M059J (cell line): ENCODE data around the gene TMEM218. TPM values are rescaled to one million over a fixed set of nuclear protein-coding genes. Genes with fewer than 3 reads are reported as not detected.
"Not testable (repeated sequence)": the region's sequence is repeated elsewhere in the genome, so short reads cannot be mapped to it uniquely, and the experiment has no call there.

ENCODE experiments used
- DNase-seq: peaks from one replicate; pipeline ENCODE4 v3.0.0-alpha.2; 2012; ENCODE audit warnings: low read depth
- total RNA-seq: library from RNA; depleted of rRNA; stranded (reverse); fragments of >200 nt; shearing (Covaris generic); gene quantifications from 2 replicates; pipeline ENCODE4 v1.2.3, GENCODE V29; 2014

Gene TMEM218
- total RNA-seq, 1 experiment from 2014 or later, result 32.7 TPM

DNA sequence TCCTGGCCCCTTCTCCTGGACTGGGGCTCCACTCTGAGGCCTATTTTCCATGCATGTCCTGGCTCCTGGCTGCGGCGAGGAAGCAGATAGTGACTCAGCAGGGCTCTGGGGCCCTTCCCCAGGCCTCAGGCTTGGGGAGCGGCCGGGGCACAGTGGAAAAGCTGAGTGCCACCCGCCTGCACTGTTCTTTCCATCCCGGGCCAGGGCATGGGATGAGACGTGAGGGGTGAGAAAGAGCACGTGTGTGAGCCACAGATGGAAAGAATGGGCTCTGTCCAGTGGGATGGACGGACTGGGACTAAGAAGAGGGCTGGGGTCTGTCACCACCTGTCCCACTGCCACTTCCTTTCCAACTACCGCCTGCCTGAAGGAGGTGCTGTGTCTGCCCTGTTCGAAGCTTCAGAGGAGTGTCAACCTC is 35.5 kb downstream of the TMEM218 start:
- DNase-seq, result peak; percentile 76

DNA sequence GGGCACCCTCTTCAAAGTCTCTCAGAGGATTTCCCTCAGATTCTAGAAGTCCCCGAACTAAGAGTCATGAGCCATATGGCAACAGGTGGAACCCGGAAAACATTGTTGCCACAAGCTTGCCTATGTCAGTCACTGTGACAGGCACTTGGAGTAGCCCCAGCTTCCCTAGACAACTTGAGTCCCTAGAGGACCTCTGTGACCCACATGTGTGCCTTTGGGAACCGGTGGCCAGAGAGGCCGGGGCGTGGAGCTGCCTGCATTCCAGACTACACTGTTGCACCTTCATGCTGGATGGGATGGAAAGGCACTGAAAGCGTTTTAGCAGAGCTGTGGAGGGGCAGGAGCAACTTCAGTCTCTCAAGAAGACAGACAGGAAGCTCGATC is 36.2 kb downstream of the TMEM218 start:
- DNase-seq, result no peak

DNA sequence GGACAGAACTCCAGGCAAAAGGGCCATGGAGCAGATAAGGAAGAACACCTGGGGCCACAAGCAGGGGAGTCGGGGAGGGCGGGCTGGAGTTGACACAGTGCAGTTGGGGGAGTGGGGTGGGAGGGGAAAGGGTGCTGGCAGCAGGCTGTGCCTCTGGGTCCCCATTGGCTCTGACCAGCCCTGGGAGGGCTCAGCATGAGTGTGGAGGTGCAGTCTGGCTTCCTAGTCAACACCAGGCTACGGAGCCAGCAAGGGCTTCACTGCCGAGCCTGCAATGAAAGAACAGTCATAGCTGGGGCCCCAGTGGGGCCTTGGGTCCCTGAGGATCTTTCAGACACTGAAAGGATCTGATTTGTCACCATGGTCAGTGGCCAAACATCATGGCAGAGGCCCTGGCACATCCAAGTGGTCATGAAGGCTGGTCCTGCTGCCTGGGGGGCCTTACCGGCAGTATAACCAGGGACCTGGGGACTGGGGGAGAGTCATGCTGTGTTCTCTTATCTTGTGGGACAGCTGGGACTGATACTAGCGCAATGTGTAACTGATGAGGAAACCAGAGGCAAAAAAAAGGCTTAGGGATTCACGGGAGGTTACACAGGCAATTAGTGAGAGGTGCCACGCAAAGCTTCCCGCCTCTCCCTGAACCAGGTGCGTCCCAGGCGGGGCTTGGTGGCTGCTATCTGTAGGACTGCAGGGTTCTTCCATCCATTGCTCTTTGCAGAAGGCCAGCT is 36.8 kb downstream of the TMEM218 start:
- DNase-seq, result no peak

DNA sequence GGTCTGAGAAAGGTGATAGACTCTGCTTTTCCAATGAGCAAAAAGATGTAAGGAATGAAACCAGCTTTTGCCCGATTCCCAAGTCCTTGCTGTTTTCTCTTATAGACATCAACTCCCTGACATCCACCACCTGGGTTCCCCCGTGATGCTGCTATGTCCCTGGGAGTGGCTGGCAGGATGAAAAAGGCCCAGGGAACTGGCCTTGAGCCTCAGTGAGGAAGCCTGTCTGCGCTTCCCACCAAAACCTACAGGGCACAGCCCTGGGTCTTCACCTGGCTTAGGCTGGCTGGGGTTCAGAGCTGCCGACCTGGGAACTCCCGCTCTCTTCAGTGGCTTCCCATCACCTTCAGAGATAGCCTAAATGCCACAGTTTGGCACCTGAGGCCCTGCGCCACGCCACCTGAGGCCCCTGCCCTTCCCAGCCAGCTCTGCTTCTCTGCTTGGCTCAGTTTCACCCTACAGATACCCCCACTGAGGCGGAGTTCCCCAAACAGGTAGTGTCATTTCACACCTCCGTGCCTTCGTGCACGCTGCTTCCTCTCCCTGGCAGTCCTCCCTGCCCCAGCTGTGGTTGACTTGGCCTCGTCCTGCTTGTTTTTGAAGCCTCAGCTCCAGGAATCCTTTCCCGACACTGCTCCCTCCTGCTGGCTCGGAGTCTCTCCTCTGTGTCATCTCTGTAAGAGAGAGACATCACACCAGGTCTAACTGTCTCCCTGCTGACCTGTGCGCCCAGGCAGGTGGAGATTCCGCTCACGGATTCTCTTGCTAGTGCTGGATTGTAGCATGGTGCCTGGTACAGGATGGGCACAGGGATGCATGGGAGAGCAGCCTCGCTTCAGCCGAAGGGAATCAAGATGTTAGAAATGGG is 37.6 kb downstream of the TMEM218 start:
- no peak for DNase-seq

DNA sequence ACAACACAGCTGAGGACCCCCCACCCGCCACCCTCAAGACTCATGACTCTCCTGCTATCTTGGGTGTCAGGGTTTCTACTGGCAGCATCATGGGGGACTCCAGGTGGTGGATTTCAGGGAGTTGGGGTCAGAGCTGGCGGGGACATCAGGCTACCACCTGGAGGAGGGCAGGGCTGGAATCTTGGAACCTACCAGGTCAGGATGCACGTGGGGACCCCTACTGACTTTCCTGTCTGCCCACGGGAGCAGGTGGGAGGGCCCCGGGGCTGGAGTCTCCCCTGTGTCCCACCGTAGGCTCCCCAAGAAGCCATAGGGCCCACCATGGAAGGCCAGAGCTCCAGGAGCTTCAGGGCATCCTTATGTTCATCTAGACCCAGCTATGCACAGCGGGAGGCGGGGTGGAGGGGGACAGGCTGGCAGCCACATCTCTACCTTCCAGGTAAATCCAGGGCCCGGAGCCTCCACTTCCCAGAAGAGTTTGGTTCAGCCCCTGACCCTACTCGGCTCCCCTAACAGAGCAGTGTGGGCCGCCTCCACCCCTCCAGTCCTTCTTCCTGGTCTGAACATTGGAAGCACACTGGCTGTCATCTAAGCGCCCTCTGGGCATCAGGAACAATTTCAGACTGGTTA is 38.4 kb downstream of the TMEM218 start:
- DNase-seq, result no peak

DNA sequence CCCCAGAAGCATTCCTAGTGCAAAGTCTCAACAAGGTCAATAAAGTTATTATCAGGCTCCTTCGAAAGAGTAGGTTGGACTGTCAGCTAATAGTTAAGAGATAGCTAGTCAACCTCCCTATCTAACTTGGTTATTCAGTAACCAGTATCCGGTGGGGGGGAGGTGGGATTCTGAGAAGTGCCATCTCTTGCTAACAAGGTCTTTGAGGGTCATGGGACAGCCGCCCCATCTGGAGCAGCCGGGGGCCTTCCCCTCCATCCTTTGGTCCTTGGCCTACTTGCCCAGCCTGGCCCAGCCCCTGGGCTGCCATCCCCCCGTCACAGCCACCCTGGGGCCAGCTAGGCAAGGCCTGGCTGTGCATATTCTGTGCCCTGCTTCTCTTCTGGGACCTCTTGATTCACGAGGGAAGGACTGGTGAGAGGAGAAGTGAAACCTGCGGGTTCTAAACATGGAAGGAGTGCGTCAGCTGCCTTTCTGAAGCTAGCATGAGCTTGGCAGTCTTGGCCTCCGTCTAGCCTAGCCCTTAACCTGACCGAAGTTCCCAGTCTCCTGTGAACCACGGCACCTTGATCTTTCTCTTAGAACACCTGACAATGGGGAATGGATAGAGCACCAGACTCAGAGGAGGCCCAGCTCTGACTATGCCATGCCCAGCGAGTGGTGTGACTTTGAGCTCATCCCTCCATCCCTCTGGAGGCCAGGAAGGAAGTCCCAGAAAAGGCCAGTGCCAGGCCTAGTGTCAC is 39.0 kb downstream of the TMEM218 start:
- DNase-seq, result no peak

DNA sequence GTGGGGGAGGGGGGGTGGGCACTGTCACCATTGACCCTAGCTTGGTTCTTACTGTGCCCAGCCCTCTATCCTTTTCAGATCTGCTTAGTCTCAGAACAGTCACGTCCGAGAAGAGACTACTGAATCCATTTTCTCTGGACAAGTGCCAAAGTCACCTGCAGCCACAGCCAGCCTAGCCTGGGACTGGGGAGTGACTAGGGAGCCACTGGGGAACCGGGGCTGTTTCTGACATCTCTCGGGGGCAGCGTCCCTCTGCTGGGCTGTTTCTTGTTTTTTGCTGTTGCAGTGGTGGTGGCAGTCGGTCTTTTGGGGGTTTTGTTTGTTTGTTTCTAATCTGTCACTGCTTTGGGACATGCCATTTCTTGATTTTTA is 39.6 kb downstream of the TMEM218 start:
- DNase-seq, result no peak

DNA sequence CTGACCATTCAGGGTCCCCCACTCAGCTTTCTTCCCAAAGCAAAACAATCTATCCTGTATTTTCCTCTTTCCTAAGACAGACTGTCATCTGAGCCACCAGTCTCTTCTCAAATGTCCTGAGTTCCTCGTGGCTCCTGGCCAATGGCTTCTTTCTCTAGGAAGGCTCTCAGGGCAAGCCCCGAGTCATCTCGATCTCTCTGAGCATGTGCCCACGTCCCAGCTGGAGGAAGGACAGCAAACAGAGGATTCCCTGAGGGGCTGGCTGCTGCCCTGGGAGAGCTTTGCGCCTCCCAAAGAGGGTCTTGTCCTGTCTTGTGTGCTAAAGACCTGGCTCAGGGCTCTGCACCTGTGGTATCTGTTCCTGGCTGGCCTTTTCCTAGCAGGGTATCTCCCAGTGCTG is 40.0 kb downstream of the TMEM218 start:
- DNase-seq, result peak; percentile 66

DNA sequence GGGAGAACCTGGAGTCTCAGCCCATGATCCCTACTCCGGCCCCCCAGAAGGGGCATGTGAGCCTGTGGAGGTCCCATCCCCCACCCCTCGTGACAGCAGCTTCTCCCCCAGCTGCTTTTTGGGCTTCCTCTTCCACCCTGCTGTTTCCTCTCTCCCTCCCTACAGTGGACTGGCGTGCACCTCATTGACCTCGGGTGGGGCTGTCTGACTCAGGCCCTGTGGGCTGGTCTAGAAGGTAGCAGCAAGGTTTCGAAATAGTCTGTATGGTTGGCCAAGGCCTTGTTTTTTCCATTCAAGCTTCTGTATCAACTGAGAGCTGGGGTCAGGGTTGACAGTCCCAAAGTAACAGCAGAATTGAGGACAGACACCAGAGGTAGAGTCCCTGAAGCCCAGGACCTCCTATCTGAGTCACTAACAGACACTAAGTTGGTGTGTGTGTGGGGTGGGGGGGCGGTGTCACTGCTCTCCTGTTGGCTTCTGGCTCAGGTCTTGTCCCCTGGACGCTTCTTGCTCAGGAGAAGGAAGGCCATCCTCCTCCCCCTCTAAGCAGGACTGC is 40.6 kb downstream of the TMEM218 start:
- DNase-seq, result peak; percentile 85

DNA sequence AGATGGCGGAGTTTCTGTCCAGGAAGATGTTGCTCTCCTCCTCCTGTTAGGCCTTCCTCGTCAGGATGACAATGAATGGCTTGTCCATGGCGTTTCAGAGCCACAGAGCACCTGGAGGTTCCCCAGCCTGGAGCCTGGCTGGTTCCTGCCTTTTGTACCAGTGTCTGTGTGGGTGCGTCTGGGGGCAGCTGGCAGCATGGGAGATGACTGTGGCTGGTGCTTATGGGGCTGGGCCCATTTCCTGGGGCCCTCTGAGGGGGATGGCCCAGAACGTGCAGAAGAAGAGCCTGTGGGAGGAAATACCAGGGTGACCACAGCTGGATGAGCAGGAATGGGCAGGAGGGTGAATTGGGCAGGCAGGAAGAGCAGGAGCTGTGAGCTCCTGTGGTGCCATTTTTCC is 41.6 kb downstream of the TMEM218 start:
- DNase-seq, result peak; percentile 80

DNA sequence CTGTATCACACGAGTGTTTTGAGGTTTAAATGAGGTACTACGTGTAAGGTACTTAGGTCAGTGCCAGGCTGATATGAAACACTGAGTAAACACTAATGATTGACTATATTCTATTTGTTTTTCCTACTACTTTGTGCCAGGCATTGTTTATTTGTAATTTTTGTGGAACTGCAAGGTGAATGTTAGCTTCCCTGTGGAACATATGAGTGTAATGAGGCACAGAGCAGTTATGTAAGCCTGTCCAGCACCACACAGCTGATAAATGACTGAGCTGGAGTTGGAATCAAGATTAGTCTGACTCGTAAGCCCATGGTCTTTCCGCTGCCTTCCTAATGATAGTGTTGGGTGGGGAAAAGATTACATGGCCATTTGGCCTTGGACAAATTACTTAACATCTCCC is 42.4 kb downstream of the TMEM218 start:
- peak; percentile 17 for DNase-seq

DNA sequence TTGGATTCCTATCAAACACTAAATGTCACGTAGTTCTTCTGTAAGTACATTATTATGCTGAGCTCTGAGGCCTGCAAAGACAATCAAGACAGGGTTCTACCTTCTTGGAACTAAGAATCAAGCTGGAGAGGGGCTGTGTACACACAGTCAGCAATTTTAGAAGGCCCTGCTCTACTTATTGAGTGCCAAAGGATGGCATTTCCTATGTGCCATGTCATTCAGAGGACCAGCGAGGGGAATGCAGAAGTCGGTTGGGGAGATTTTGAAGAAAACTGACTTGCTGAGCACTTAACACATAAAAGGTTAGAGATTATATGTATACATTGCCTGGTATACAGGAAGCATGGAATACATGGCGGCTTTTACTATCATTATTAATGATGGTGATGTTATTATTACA is 43.1 kb downstream of the TMEM218 start:
- DNase-seq, result no peak

DNA sequence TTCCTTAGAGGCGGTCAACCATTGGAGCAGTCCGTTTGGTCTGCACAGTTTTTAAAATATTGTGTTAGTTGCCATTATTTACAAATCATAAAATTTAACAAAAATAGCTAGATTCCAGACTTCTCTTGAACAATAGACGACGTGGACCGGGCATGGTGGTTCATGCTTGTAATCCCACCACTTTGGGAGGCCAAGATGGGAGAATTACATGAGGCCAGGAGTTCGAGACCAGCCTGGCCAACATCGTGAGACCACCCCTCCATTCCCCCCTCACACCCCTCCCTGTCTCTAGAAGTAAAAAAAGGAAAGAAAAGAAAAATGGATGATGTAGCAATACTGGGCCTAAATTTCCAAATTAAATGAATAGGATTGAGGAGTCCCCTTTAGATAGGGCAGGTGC is 47.4 kb downstream of the TMEM218 start:
- DNase-seq, result no peak

DNA sequence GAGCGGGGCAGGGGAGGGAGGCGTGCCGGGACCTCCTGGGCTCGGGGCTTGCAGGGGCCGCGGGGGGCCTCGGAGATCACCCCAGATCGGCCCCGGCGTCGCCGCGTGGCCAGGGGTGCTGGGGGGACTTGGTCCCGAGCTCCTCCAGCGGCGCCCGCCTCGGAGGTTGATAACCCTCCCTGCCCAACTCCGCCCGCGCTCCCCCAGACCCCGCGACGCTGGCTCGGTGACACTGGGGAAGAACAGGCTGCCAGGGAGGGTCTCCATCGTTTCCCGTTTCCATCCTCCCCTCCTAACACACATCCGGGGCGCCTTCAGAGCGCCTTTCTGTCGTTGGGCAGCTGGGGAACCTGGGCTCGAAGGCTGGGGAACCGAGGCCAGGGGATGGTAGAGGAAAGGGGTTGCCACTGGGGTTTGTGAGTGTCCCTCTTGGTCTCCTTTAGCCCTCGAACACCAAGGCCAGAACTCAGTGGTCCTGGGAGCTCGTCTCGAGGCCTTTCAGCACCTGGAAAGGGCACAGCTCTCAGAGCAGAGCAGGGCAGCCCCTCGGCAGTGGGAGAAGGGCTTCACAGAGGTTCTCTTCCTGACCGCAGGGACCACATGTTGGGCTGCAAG is 47.9 kb downstream of the TMEM218 start:
- DNase-seq, result no peak

DNA sequence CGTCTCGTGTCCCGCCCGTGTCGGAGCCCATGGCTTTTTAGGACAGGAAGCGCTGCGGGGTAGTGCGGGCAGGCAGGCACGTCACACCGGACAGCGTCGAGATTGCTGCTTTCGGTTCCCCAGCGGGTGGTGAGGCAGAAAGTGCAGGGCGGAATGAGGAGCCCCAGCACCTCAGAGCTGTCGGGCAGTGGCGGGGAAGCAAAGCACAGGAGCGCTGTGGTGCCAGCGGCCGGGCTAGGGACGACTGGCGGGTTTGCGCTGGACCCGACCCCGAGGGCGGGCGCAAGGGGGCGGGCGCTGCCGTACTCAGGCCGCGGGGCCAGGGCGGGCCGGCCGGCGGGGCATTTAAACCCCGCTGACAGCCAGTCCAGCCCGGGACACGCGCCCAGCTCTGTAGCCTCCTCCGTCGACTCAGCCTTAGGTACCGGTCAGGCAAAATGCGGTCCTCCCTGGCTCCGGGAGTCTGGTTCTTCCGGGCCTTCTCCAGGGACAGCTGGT is 48.4 kb downstream of the TMEM218 start, which contains the start of gene SLC37A2:
Gene SLC37A2, plus strand, starts transcription at position 375 of the 498 bp plus-strand sequence. Its CDS starts 63 bp downstream, at position 438.
- DNase-seq, result peak; percentile 81

DNA sequence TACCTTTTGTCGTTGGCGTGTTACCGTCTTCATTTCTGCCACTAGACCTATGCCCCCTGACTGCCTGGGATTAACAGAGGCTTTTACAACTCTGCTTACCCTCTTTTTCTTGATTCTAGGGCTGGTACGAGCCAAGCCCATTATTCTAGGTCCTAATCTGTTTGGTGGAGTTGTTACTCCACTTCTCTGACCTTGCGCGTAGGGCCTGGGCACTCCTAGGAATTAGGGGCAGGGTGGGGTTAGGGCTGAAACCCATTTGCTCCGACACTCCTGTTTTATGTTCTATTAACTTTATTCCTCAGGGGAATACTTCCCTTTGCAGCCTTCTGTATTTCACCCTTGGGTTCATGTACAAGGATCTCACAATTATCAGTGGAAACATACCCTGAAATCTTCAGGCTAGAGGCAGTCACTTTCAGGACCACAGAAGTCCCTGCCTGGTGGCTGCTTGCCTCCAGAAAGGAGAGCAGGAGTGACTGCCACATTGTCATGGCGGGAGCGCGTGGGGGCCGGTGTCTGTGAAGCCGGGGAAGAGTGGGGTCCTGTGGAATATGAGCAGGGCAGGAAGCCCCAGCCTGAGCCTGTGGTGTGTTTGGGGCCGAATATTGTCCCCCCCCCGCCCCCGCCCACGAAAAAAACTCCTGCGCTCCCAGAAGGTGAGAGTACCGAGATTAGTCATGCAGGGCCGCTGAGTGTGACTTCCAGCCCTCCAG is 49.1 kb downstream of the TMEM218 start:
- no peak for DNase-seq

DNA sequence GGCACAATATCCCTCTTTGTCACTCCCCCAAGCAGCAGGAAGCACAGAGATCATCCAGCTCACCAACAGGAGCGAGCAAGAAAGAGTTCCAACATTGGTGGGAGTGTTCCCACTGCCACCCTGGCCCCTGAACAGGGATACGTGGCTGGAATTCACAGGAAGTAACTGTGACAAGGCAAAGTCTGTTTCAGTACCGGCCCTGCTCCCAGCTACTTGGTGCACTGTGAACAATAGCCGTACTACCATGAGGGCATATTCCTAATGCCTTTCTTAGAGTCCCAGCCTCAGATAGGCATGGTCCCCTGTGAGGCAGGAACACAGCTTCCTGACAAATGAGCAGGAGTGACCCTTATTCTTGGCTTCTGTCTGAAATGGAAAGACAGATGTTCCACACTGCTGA is 50.1 kb downstream of the TMEM218 start:
- no peak for DNase-seq

DNA sequence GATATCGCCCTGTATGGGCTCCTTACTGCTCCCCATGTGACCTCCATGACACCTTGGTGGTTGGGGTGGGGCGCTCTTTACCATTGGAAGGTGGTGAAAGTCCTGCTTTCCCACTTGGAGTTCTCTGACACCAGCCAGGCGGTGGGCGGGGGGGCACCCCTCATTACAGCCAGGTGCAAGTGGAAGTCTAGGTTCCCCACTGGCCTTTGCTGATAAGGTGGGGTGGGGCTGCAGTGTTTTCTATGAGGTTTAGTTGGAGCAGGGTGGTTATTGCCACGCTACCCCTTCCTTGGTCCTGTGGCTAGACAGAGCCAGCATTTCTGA is 53.8 kb downstream of the TMEM218 start:
- DNase-seq, result no peak

DNA sequence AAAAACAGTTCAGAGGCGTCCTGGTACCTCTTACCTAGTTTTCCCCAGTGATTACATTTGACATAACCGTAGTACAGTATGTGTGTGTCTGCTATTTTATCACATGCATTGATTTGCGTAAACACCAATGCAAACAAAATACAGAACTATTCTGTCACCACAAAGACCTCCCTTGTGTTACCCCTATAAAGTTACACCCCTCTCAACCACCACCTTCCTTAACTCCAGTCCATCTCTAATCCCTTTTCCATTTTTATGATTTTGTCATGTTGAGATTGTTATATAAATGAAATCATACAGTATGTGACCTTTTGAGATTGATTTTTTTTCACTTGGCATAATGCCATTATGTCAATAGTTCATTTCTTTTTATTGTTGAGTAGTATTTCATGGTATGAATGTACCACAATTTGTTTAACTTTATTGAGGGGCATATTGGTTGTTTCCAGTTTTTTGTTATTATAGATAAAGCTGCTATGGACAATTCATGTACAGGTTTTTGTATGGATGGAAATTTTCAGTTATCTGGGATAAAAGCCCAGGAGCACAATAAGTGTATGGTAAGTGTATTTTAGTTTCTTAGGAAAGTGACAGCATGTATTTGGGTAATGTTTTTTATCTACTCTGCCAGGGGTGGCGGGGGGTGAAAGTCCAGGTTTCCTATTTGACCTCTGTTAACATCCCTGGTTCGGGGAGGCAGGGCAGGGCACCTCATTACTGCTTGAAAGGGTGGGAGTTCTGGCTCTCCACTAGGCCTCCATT is 54.3 kb downstream of the TMEM218 start:
- no peak for DNase-seq

DNA sequence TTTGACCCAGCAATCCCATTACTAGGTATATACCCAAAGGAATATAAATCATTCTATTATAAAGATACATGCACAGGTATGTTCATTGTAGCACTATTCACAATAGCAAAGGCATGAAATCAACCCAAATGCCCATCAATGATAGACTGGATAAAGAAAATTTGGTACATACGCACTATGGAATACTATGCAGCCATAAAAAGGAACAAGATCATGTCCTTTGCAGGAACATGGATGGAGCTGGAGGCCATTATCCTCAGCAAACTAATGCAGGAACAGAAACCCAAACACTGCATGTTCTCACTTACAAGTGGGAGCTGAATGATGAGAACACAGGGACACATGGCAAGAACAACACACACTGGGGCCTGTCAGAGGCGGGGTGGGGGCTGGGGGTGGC is 55.3 kb downstream of the TMEM218 start:
- not testable (repeated sequence) for DNase-seq
